Muscle layer of duodenum (tissue), 2 donors: ENCODE results near the gene ZFAND3.

Experiments used
- H3K27ac ChIP-seq: one replicate; pipeline ENCODE4 v1.7.0; 2013; ENCODE audit warnings: mild to moderate bottlenecking, low read length
- H3K27me3 ChIP-seq: one replicate; pipeline ENCODE4 v1.7.0; 2013; ENCODE audit warnings: low read depth, mild to moderate bottlenecking, control low read depth, low read length
- H3K36me3 ChIP-seq, 2 donors: one replicate each; pipeline ENCODE4 v1.7.0; 2013; ENCODE audit warnings: low read length in 2 of 2, control low read depth in 1 of 2, mild to moderate bottlenecking in 1 of 2; ENCODE audit not compliant: insufficient read depth in 2 of 2, control insufficient read depth in 1 of 2
- H3K4me1 ChIP-seq, 2 donors: one replicate each; pipeline ENCODE4 v1.7.0; 2013; ENCODE audit warnings: low read length in 2 of 2, mild to moderate bottlenecking in 2 of 2, control low read depth in 1 of 2, moderate library complexity in 1 of 2; ENCODE audit not compliant: insufficient read depth in 2 of 2, control insufficient read depth in 1 of 2
- H3K4me3 ChIP-seq, 2 donors: one replicate each; pipeline ENCODE4 v1.7.0; 2013; ENCODE audit warnings: low read length in 2 of 2, low read depth in 1 of 2, mild to moderate bottlenecking in 1 of 2
- H3K9me3 ChIP-seq, 2 donors: one replicate each; pipeline ENCODE4 v1.7.0; 2013; ENCODE audit warnings: low read length in 2 of 2, control low read depth in 1 of 2, mild to moderate bottlenecking in 1 of 2; ENCODE audit not compliant: control insufficient read depth in 1 of 2
- donor health status: healthy.

ZFAND3 gene

DNA sequence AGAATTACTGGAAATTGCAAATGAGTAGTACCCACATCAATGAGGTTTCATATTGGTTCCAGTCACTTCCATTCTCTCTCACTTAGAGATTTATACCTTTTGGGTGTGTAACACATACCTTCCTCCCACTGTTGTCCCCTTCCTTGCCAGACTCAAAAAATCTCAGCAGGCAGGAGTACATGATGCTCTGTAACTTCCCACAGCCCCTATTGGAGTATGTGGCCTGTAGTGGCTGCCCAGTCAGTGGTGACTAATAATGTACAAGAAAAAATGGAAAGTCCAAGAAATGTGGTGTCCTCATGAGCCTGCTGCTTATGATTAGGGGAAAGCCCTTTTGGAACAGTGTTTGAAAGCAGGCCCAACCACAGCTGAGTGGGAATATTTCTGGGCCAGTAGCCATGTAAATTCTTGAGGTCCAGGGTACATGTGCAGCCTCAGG is 312.0 kb downstream of the ZFAND3 start:
- peaks cover 0 to 17% of the 10 kb centered on the region in 2 donors for H3K4me1 ChIP-seq
- H3K9me3 ChIP-seq: no peaks in the 10 kb centered on the region
- H3K27me3 ChIP-seq: no peaks in the 10 kb centered on the region
- H3K36me3 ChIP-seq: peaks cover 0 to 4% of the 10 kb centered on the region in 2 donors
- H3K4me3 ChIP-seq: no peak overlapping the region
- H3K27ac ChIP-seq: no peak overlapping the region

- peaks cover 0 to 17% of the 10 kb centered on the region in 2 donors for H3K4me1 ChIP-seq
- H3K9me3 ChIP-seq: no peaks in the 10 kb centered on the region
- H3K27me3 ChIP-seq: no peaks in the 10 kb centered on the region
- H3K4me3 ChIP-seq: no peak overlapping the region
- no peaks in the 10 kb centered on the region for H3K36me3 ChIP-seq
- no peak overlapping the region for H3K27ac ChIP-seq
Observed at GRCh38 chr6:38133932-38134703, 314.6 kb downstream of the ZFAND3 start.

GRCh38 chr6:38134704-38135088 is 315.2 kb downstream of the ZFAND3 start:
- H3K27ac ChIP-seq: no peak overlapping the region
- H3K4me3 ChIP-seq: no peak overlapping the region
- H3K36me3 ChIP-seq: no peaks in the 10 kb centered on the region

DNA sequence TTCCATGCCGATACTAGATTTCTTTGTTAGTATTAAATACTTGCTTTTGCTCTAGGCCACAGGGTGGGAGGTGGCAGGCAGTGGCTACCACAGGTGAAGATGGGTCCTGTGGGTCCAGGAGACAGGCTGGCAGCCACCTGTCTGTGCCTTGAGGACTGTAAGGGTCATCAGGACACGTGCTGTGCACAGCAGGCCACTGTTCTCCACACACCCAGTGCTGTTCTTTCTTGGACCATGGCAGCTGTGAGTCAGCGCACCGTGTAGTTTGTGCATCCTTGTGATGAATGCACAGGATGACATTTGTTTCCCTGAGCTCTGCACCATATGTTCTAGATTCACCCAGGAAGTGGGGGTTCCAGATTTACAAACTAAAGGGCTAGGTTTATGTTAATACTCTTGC is 317.0 kb downstream of the ZFAND3 start:
- Histone ChIP-seq H3K27ac (no peak overlapping the region), H3K4me3 (no peak overlapping the region), H3K27me3 (no peaks in the 10 kb centered on the region), H3K4me1 (peaks cover 0 to 14% of the 10 kb centered on the region in 2 donors), H3K36me3 (no peaks in the 10 kb centered on the region), H3K9me3 (no peaks in the 10 kb centered on the region)

More at GRCh38 chr6:38134704-38135088, 315.2 kb downstream of the ZFAND3 start:
- Histone ChIP-seq H3K9me3 (no peaks in the 10 kb centered on the region), H3K27me3 (no peaks in the 10 kb centered on the region), H3K4me1 (peaks cover 0 to 17% of the 10 kb centered on the region in 2 donors)

GRCh38 chr6:38137608-38138265 is 318.2 kb downstream of the ZFAND3 start:
- Histone ChIP-seq H3K27ac (no peak overlapping the region), H3K4me1 (peaks cover 0 to 14% of the 10 kb centered on the region in 2 donors), H3K27me3 (no peaks in the 10 kb centered on the region), H3K36me3 (no peaks in the 10 kb centered on the region), H3K9me3 (no peaks in the 10 kb centered on the region), H3K4me3 (no peak overlapping the region)

DNA sequence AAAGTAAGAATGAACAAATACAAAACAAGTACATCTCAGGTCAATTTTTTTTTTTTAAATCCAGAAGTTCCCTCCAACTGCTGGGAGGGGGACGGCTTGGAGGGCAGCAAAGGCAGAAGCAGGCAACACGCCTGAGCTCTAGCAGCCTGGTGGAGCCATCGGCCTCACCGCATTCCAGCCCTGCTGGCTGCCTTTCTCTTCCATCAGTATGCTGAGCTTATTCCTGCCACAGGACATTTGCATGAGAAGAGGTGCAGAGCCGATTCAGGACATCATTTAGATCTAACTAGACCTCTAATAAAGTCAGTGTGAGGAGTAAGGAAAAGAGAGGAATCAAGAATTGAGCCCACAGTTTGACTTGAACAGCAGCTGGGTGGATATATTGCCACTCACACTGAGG is 318.8 kb downstream of the ZFAND3 start:
- no peaks in the 10 kb centered on the region for H3K27me3 ChIP-seq
- no peaks in the 10 kb centered on the region for H3K9me3 ChIP-seq
- peaks cover 0 to 17% of the 10 kb centered on the region in 2 donors for H3K4me1 ChIP-seq
- H3K27ac ChIP-seq: no peak overlapping the region
- H3K36me3 ChIP-seq: no peaks in the 10 kb centered on the region
- no peak overlapping the region for H3K4me3 ChIP-seq

DNA sequence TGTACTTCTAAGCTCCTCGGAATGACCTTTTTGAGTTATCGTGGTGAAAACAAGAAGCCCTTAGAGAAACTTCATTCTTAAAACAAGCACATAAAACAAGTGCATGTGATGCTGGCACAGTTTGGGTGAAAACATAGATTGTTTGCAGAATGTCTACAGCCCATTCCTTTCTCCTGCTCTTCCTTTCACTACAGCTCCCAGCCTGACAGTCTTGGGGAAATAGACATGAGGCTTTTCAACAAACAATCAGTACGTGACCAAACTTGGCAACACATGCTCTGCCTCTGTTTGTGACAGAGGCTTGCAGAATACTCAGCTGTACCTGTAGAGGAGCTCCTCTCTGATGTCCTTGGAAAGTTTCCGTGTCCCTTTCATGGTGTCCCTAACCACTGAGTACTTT is 321.6 kb downstream of the ZFAND3 start:
- no peaks in the 10 kb centered on the region for H3K36me3 ChIP-seq
- H3K9me3 ChIP-seq: no peaks in the 10 kb centered on the region
- no peak overlapping the region for H3K27ac ChIP-seq
- no peak overlapping the region for H3K4me3 ChIP-seq
- no peaks in the 10 kb centered on the region for H3K27me3 ChIP-seq
- peaks cover 0 to 4% of the 10 kb centered on the region in 2 donors for H3K4me1 ChIP-seq

- no peak overlapping the region for H3K4me3 ChIP-seq
- peaks cover 0 to 4% of the 10 kb centered on the region in 2 donors for H3K4me1 ChIP-seq
- H3K27me3 ChIP-seq: no peaks in the 10 kb centered on the region
Observed at GRCh38 chr6:38141716-38142115, 322.2 kb downstream of the ZFAND3 start.

DNA sequence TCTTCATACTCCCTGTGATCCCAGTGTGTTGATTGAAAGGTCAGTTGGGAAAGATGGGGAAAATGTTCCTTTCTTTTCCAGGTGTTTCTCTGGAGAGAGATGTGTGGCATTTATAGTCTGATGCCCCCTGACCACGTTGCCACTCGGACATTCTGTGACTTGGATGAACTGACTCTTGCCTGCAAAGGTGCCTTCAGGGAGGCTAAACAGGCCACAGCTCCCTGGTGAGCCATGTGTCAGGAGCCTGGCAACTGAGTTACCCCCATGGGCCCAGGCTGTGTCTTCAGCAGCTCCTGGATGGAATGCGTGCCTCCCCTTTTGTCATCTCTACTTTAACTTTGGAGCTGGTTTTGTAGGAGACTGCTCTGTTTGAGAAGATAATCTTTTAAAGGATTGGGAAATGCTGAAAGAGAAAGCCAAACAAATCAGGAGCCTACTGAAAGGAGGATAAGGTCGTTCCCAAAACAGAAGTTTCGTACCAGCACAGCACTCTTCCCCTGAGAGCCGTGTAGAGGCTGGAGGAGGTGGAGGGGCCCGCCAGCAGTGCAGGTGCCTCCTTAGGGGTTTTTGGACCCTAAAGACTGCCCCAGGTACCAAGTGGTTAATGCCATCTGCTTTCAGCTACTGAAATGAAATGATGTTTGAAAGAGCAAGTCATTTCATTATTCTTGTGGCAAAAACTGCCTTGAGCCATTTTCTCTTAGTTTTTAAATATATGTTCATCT is 322.8 kb downstream of the ZFAND3 start:
- no peaks in the 10 kb centered on the region for H3K36me3 ChIP-seq
- no peaks in the 10 kb centered on the region for H3K9me3 ChIP-seq
- H3K4me1 ChIP-seq: peaks cover 0 to 4% of the 10 kb centered on the region in 2 donors
- no peaks in the 10 kb centered on the region for H3K27me3 ChIP-seq
- H3K27ac ChIP-seq: no peak overlapping the region
- H3K4me3 ChIP-seq: no peak overlapping the region

More at GRCh38 chr6:38141716-38142115, 322.2 kb downstream of the ZFAND3 start:
- H3K9me3 ChIP-seq: no peaks in the 10 kb centered on the region
- no peaks in the 10 kb centered on the region for H3K36me3 ChIP-seq
- H3K27ac ChIP-seq: no peak overlapping the region

- no peaks in the 10 kb centered on the region for H3K36me3 ChIP-seq
- peaks cover 2 to 5% of the 10 kb centered on the region in 2 donors for H3K4me1 ChIP-seq
- no peaks in the 10 kb centered on the region for H3K27me3 ChIP-seq
- H3K9me3 ChIP-seq: no peaks in the 10 kb centered on the region
- no peak overlapping the region for H3K27ac ChIP-seq
- H3K4me3 ChIP-seq: no peak overlapping the region
Observed at GRCh38 chr6:38143191-38144150, 323.9 kb downstream of the ZFAND3 start.
